Panc1 (cell line): ENCODE data around the gene DSC3. TPM values are rescaled to one million over a fixed set of nuclear protein-coding genes. Genes with fewer than 3 reads are reported as not detected.

Experiments
- ATAC-seq: fragments of 200-7000 bp; cut with Tn5 transposase; 2 replicates; pipeline ENCODE4 v1.9.1; 2020; ENCODE audit warnings: mild to moderate bottlenecking, moderate library complexity
- BruUV-seq: library from RNA; stranded (reverse); fragments of 400-500 nt; replicated peaks from 2 replicates; lab custom pipeline; 2021; lab: Mats Ljungman, UMichigan
- CTCF ChIA-PET: fragments of 300-600 bp; sonication (Branson Sonifier 250); formaldehyde crosslinking; loops from one replicate; lab custom pipeline; 2022; ENCODE audit warnings: antibody characterized with exemption; lab: Charles Lee
- POLR2A ChIA-PET: fragments of 300-600 bp; sonication (Branson Sonifier 250); formaldehyde crosslinking; loops from one replicate; lab custom pipeline; 2022; ENCODE audit warnings: antibody characterized with exemption; lab: Charles Lee
- DNase-seq: peaks from one replicate; pipeline ENCODE4 v3.0.0-alpha.2; 2010; ENCODE audit warnings: low read depth, low spot score
- H3K27ac ChIP-seq: 2 replicates; pipeline ENCODE4 v1.5.1; 2011; ENCODE audit warnings: mild to moderate bottlenecking, low read length, inconsistent platforms
- H3K27me3 ChIP-seq: fragments of 200-500 bp; sonication (Bioruptor generic); 2 replicates; pipeline ENCODE4 v1.6.0; 2014; ENCODE audit warnings: low read length, inconsistent platforms; ENCODE audit not compliant: control insufficient read depth, insufficient read depth
- H3K36me3 ChIP-seq: fragments of 200-500 bp; sonication (Bioruptor generic); 2 replicates; pipeline ENCODE4 v1.5.1; 2014; ENCODE audit warnings: inconsistent platforms, mild to moderate bottlenecking, low read length, moderate library complexity; ENCODE audit not compliant: control insufficient read depth, insufficient read depth
- H3K4me1 ChIP-seq: 2 replicates; pipeline ENCODE4 v1.5.1; 2011; ENCODE audit warnings: inconsistent platforms, mild to moderate bottlenecking, low read length, moderate library complexity; ENCODE audit not compliant: control insufficient read depth, insufficient read depth
- H3K4me3 ChIP-seq, 2 experiments: 2 replicates each; pipeline ENCODE4 v1.5.1; 2011 to 2012; ENCODE audit warnings: low read depth in 2 of 2, low read length in 2 of 2, mild to moderate bottlenecking in 2 of 2, inconsistent platforms in 1 of 2, moderate library complexity in 1 of 2
- H3K9me3 ChIP-seq: fragments of 200-500 bp; sonication (Bioruptor generic); 2 replicates; pipeline ENCODE4 v1.5.1; 2014; ENCODE audit warnings: low read depth, mild to moderate bottlenecking, inconsistent platforms, low read length, moderate library complexity; ENCODE audit not compliant: control insufficient read depth, insufficient read depth
- POLR2AphosphoS5 ChIP-seq: IDR thresholded peaks from 2 replicates; pipeline ENCODE4 v1.6.1; 2012; ENCODE audit warnings: mild to moderate bottlenecking, low read depth, low read length, moderate library complexity
- SIN3A ChIP-seq: IDR thresholded peaks from 2 replicates; pipeline ENCODE4 v1.6.1; 2012; ENCODE audit warnings: low read depth, mild to moderate bottlenecking, low read length, moderate library complexity, borderline replicate concordance; ENCODE audit not compliant: insufficient read depth
- TCF7L2 ChIP-seq: IDR thresholded peaks from 2 replicates; pipeline ENCODE4 v1.6.1; 2011; ENCODE audit warnings: mild to moderate bottlenecking, low read depth, low read length, inconsistent platforms
- in situ Hi-C: cut with HindIII; loops from 2 replicates; pipeline ENCODE4 v1.10.0; 2016; ENCODE audit warnings: low sequenced_read_pairs, low pct_unique_long_range_greater_than_20kb
- intact Hi-C: fragments of 100-400 bp; cut with micrococcal nuclease; formaldehyde crosslinking; loops from one replicate; pipeline ENCODE4 v1.10.0; 2022; ENCODE audit not compliant: unreplicated experiment
- total RNA-seq: library from RNA; stranded (reverse); gene quantifications from one replicate; pipeline ENCODE4 v1.2.1, GENCODE V29; 2021; ENCODE audit not compliant: unreplicated experiment
- TF ChIP-seq, protein P1 (sequence below): fragments of 450-650 bp; IDR thresholded peaks from 2 replicates; pipeline ENCODE4 v1.5.1; 2017; ENCODE audit warnings: mild to moderate bottlenecking
- TF ChIP-seq, protein P2 (sequence below), 2 experiments: IDR thresholded peaks; 2 replicates each; pipeline ENCODE4 v1.6.1; 2011 to 2012; ENCODE audit warnings: low read depth in 2 of 2, control low read depth in 1 of 2, low read length in 1 of 2, mild to moderate bottlenecking in 1 of 2, moderate library complexity in 1 of 2; ENCODE audit not compliant: insufficient read depth in 1 of 2

Gene DSC3
- total RNA-seq, 1 experiment from 2014 or later, result 0.23 TPM

DNA sequence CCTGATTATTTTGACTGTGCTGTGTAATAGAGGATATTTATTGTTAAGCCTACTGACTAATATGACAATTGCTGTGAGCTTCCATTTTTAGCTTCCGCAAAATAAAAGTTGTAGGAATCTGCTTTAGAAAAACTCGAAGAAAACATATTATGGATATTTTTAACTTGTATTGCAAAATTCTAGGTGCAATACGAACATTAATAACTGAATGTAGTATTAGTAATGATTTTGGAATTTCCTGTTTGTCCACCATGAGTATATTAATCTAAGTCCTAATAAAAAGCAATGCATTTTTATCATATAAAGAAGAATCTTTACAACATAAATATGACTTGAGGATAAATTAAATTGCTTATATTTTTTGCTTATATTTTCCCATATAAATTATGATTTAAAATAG, 2.4 kb upstream of the DSC3 start:
- intact Hi-C loops, result no loop called here

DNA sequence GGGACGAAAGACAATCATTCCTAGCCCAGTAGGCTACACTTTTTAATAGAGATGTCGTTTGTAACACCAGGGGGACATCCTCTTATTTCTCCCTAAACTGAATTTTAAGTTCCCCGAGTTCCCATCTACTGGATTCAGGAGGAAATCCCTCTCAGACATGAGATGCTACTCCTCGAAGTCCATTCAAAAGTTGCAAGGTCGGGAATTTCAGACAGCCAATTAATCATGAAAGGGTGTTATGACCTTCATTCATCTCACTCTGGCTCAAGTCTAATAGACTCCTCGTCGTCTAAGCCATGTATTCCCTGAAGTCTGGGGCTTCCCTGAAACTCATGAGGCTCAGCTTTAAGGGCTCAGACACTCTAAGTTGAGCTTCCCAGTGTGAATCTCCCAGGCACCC, 1.2 kb upstream of the DSC3 start:
- ATAC-seq, result no peak

More for the DNA sequence above, 2.4 kb upstream of the DSC3 start:
- H3K4me3 ChIP-seq, result no peak overlapping the region
- in situ Hi-C loops, result no loop called here
- no peak for DNase-seq
- no peaks in the 10 kb centered on the region for H3K9me3 ChIP-seq
- TF ChIP-seq, protein P1, sequence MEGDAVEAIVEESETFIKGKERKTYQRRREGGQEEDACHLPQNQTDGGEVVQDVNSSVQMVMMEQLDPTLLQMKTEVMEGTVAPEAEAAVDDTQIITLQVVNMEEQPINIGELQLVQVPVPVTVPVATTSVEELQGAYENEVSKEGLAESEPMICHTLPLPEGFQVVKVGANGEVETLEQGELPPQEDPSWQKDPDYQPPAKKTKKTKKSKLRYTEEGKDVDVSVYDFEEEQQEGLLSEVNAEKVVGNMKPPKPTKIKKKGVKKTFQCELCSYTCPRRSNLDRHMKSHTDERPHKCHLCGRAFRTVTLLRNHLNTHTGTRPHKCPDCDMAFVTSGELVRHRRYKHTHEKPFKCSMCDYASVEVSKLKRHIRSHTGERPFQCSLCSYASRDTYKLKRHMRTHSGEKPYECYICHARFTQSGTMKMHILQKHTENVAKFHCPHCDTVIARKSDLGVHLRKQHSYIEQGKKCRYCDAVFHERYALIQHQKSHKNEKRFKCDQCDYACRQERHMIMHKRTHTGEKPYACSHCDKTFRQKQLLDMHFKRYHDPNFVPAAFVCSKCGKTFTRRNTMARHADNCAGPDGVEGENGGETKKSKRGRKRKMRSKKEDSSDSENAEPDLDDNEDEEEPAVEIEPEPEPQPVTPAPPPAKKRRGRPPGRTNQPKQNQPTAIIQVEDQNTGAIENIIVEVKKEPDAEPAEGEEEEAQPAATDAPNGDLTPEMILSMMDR, result no peak
- TF ChIP-seq, protein P2, sequence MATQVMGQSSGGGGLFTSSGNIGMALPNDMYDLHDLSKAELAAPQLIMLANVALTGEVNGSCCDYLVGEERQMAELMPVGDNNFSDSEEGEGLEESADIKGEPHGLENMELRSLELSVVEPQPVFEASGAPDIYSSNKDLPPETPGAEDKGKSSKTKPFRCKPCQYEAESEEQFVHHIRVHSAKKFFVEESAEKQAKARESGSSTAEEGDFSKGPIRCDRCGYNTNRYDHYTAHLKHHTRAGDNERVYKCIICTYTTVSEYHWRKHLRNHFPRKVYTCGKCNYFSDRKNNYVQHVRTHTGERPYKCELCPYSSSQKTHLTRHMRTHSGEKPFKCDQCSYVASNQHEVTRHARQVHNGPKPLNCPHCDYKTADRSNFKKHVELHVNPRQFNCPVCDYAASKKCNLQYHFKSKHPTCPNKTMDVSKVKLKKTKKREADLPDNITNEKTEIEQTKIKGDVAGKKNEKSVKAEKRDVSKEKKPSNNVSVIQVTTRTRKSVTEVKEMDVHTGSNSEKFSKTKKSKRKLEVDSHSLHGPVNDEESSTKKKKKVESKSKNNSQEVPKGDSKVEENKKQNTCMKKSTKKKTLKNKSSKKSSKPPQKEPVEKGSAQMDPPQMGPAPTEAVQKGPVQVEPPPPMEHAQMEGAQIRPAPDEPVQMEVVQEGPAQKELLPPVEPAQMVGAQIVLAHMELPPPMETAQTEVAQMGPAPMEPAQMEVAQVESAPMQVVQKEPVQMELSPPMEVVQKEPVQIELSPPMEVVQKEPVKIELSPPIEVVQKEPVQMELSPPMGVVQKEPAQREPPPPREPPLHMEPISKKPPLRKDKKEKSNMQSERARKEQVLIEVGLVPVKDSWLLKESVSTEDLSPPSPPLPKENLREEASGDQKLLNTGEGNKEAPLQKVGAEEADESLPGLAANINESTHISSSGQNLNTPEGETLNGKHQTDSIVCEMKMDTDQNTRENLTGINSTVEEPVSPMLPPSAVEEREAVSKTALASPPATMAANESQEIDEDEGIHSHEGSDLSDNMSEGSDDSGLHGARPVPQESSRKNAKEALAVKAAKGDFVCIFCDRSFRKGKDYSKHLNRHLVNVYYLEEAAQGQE (IDR thresholded peaks at IDR 0.05; ENCODE audit: insufficient read depth in 1 of 2, low read depth in 2 of 2, low read length in 1 of 2), result no peak
- TF ChIP-seq POLR2AphosphoS5, result no peak
- TF ChIP-seq TCF7L2, result no peak
- TF ChIP-seq SIN3A, result no peak
- no peaks in the 10 kb centered on the region; the same call in 1 of the 2 replicates for H3K36me3 ChIP-seq
- H3K27me3 ChIP-seq, result peaks cover 8% of the 10 kb centered on the region
- BruUV-seq, result no TSS peak
- POLR2A ChIA-PET, result no interaction called here
- CTCF ChIA-PET, result no interaction called here
- no peaks in the 10 kb centered on the region for H3K4me1 ChIP-seq
- ATAC-seq, result no peak
- H3K27ac ChIP-seq, result no peak overlapping the region

More for the DNA sequence above, 1.2 kb upstream of the DSC3 start:
- no peak for DNase-seq
- Histone ChIP-seq H3K9me3 (no peaks in the 10 kb centered on the region), H3K4me3 (no peak overlapping the region), H3K27me3 (peaks cover 8% of the 10 kb centered on the region), H3K27ac (no peak overlapping the region), H3K4me1 (no peaks in the 10 kb centered on the region), H3K36me3 (no peaks in the 10 kb centered on the region; the same call in 1 of the 2 replicates)
- TF ChIP-seq TCF7L2 (no peak), SIN3A (no peak), POLR2AphosphoS5 (no peak)
- TF ChIP-seq, protein P2 (IDR thresholded peaks at IDR 0.05; ENCODE audit: insufficient read depth in 1 of 2, low read depth in 2 of 2, low read length in 1 of 2), result no peak
- TF ChIP-seq, protein P1, result no peak
- intact Hi-C loops (no loop called here), in situ Hi-C loops (no loop called here)
- POLR2A ChIA-PET, result no interaction called here
- CTCF ChIA-PET, result no interaction called here
- no TSS peak for BruUV-seq
